AG04450 (cell line): ENCODE results near the gene STK32A. TPM values are rescaled to one million over a fixed set of nuclear protein-coding genes. Genes with fewer than 3 reads are reported as not detected.

Experiments
- CTCF ChIA-PET: fragments of 300-600, 350-600 bp; formaldehyde crosslinking; extraction: SDS; loops from one replicate; lab custom pipeline; 2022; ENCODE audit warnings: antibody characterized with exemption, inconsistent platforms; lab: Charles Lee
- POLR2A ChIA-PET: fragments of 350-600 bp; formaldehyde crosslinking; extraction: SDS; loops from one replicate; lab custom pipeline; 2021; ENCODE audit warnings: antibody characterized with exemption, inconsistent platforms; lab: Yijun Ruan, JAX
- DNase-seq: peaks from one replicate; pipeline ENCODE4 v3.0.0-alpha.2; 2011; ENCODE audit warnings: low read depth, low spot score
- H3K27ac ChIP-seq: one replicate; pipeline ENCODE4 v1.5.1; 2012; ENCODE audit warnings: low read depth, low read length, control low read depth
- H3K27me3 ChIP-seq: one replicate; pipeline ENCODE4 v1.6.0; 2012; ENCODE audit warnings: low read length; ENCODE audit not compliant: control insufficient read depth, insufficient read depth
- H3K4me3 ChIP-seq: 2 replicates; pipeline ENCODE4 v1.5.1; 2011; ENCODE audit warnings: mild to moderate bottlenecking, low read depth, low read length, control low read depth
- H3K9me3 ChIP-seq: 2 replicates; pipeline ENCODE4 v1.5.1; 2012; ENCODE audit warnings: low read length; ENCODE audit not compliant: control insufficient read depth, insufficient read depth
- CTCF ChIP-seq: IDR thresholded peaks from 2 replicates; pipeline ENCODE4 v1.5.1; 2011; ENCODE audit warnings: low read depth, low read length, control low read depth, inconsistent platforms
- polyA plus RNA-seq: library from polyadenylated mRNA; depleted of rRNA; stranded (reverse); fragments of >200 nt; gene quantifications from 2 replicates; pipeline ENCODE4 v1.2.3, GENCODE V29; 2011

Gene STK32A
- polyA plus RNA-seq, 1 experiment: 0.20 TPM

DNA sequence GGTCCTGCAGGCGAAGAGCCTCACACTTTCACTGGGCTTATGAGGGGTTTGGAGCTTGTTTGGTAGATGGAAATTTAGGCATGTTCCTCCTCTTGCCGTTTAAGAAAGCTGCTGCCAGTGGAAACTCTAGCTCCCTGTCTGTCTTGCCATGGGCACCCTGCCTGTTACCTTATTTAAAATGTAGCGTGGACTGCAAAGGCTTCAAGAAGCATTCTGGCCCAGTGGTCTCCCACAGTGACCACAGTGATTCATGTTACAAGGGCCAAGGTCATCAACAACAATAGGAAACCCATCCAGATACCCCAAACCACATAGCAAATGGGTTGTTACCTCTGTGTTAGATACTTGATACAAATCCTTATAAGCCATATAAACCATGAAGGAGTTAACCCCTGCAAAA is 178.4 kb downstream of the STK32A start:
- no peak for DNase-seq
- no peak for TF ChIP-seq CTCF
- Histone ChIP-seq H3K27me3 (no peaks in the 10 kb centered on the region), H3K9me3 (no peaks in the 10 kb centered on the region), H3K27ac (no peak overlapping the region), H3K4me3 (no peak overlapping the region)
- CTCF ChIA-PET: interaction anchor here (0.7 to 3.7 kb wide), 4 partner anchors 10 to 164 kb away, joined by 3 to 18 read pairs (median 3); no protein-coding TSS in a partner anchor
- POLR2A ChIA-PET: no interaction called here

GRCh38 chr5:147415651-147416050 is 180.8 kb downstream of the STK32A start:
- CTCF ChIA-PET: interaction anchor here (4.2 kb wide), 1 partner anchor 162 kb away, joined by 19 read pairs; no protein-coding TSS in a partner anchor
- H3K4me3 ChIP-seq: no peak overlapping the region
- DNase-seq: no peak
- no peak for TF ChIP-seq CTCF
- H3K27me3 ChIP-seq: no peaks in the 10 kb centered on the region
- POLR2A ChIA-PET: no interaction called here
- H3K9me3 ChIP-seq: no peaks in the 10 kb centered on the region
- H3K27ac ChIP-seq: no peak overlapping the region

- no peak overlapping the region for H3K4me3 ChIP-seq
- no peaks in the 10 kb centered on the region for H3K9me3 ChIP-seq
- H3K27ac ChIP-seq: peak overlapping the region; percentile 71
- ChIA-PET CTCF (interaction anchor here (0.6 to 4.2 kb wide), 6 partner anchors 25 to 161 kb away, joined by 3 to 19 read pairs (median 7); no protein-coding TSS in a partner anchor), POLR2A (interaction anchor here (1.2 to 1.3 kb wide), 2 partner anchors 10 to 13 kb away, joined by 4 read pairs; no protein-coding TSS in a partner anchor)
- TF ChIP-seq CTCF: no peak
- no peaks in the 10 kb centered on the region for H3K27me3 ChIP-seq
- no peak for DNase-seq
These were observed 182.4 kb downstream of the STK32A start for GRCh38 chr5:147417135-147417813.

DNA sequence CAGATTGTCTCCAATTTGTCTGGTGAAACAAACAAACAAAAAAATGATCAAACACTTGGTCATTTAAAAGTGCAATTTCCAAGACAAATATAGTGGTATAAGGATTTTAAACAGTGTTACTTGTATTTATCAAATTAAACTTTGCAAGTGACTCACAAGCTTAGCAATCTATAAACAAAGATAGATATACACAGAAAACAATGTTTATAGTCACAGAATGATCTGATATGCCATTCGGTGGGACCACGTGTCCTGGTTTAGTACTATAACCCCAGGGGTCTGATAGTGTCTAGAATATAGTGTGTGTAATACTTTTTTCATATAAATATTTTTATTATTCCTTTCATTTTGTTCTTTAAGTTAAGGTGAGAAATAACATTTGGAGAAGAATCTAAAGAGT is 183.8 kb downstream of the STK32A start:
- Histone ChIP-seq H3K4me3 (no peak overlapping the region), H3K27ac (no peak overlapping the region), H3K27me3 (no peaks in the 10 kb centered on the region), H3K9me3 (no peaks in the 10 kb centered on the region)
- POLR2A ChIA-PET: no interaction called here
- DNase-seq: no peak
- TF ChIP-seq CTCF: no peak
- CTCF ChIA-PET: interaction anchor here (1.0 to 4.2 kb wide), 6 partner anchors 26 to 159 kb away, joined by 3 to 19 read pairs (median 7); no protein-coding TSS in a partner anchor
